H1 (cell line): Measurements from ENCODE around the gene NAA16. TPM values are rescaled to one million over a fixed set of nuclear protein-coding genes. Genes with fewer than 3 reads are reported as not detected.

Source experiments
- ATF2 ChIP-seq: IDR thresholded peaks from 2 replicates; pipeline ENCODE4 v1.6.1; 2012; ENCODE audit warnings: low read length, inconsistent platforms
- JUND ChIP-seq: IDR thresholded peaks from 2 replicates; pipeline ENCODE4 v1.6.1; 2011; ENCODE audit warnings: mild to moderate bottlenecking, improper control_type of control experiment, low read length
- polyA plus RNA-seq, 7 experiments: library from polyadenylated mRNA; depleted of rRNA in 3 of 7; stranded (reverse) in 5 of 7; unstranded in 2 of 7; fragments of >200 nt in 5 of 7; fragments of 200-250 nt in 2 of 7; gene quantifications; 1 replicate in 5 of 7; 2 replicates in 1 of 7; 4 replicates in 1 of 7; pipeline versions ENCODE4 v1.2.1 to v1.2.3, GENCODE V29; 2011 to 2013; ENCODE audit warnings: missing spikeins in 2 of 7, mixed read lengths in 2 of 7
- total RNA-seq: library from RNA; stranded (reverse); fragmentation: NEBNext Ultra II Directional; extraction: Animal tissue kit (Norgen Biotek cat#: 25700); gene quantifications from 2 replicates; pipeline ENCODE4 v1.2.1, GENCODE V29; 2021

Gene NAA16
- total and polyA plus RNA-seq, 2 of the 8 experiments (the other 6 are each of a cell fraction or from before 2014, with no cell fraction given), result 11.4 to 40.0 TPM

GRCh38 chr13:41418731-41419130, 107.7 kb downstream of the NAA16 start (continued):
- no peak for TF ChIP-seq ATF2
- no peak for TF ChIP-seq JUND
